ENCODE measurements around the gene STKLD1.
"Not testable (repeated sequence)": the region's sequence is repeated elsewhere in the genome, so short reads cannot be mapped to it uniquely, and the experiment has no call there.

Gene STKLD1

GRCh38 chr9:133386338-133386737, 10.2 kb downstream of the STKLD1 start:
- DNase-seq (ENCODE audit: low spot score) = no peak

DNA sequence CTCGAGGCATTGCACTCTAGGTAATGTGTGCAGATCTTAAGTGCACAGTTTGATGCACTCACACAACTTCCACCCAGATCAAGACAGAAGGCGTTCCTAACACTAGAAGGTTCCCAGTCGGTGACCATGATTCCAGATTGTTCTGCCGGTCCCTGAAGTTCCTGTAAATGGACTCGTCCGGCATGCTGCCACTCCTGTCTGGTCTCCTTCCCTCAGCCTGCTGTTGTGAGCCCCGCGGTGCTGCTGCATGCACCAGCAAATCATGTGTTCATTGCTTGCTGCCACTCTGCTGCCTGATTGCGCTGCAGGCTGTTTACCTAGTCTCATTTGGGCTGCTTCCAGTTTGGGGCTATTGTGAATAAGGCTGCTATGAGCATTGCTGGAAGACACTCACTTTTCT, 11.5 kb downstream of the STKLD1 start:
- DNase-seq (ENCODE audit: low spot score) = no peak

- no peak for DNase-seq (ENCODE audit: low spot score)
These were observed 12.9 kb downstream of the STKLD1 start for GRCh38 chr9:133389025-133389557.

DNA sequence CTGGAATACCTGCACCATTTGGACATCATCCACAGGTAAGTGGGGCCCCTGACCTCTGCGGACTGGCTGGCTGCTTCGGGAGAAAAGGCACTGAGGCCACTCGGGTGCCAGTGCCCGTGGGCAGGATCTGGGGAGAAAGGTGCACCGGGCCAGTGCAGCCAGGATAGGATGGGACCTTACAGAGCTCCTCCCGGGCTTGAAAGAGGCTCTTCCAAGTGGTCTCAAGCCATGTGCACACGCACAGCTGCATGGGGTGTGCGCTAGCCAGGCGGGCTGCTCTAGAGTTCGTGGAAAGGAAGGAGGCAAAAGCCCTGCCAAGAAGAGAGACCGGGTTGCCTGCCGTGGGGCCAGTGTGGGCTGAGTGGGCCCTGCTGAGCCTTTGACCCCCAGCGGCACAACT, 13.4 kb downstream of the STKLD1 start:
- DNase-seq (ENCODE audit: low spot score) = no peak

DNA sequence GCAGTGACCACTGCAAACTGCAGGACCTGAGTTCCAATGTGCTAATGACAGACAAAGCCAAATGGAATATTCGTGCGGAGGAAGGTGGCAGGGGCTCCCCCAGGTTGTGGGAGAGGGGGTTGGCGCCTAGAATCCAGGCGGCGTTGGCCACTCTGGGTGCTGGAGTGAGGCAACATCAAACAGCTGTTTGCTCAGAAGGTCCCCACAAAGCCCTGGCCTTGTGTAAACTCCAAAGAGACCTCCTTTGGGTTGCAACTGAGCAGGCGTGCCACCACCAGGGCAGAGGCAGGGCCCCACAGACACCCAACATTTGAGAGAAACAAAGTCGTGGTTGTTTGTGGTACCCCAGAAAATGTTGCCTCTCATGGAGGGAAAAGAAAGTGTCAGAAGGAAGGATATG, 14.5 kb downstream of the STKLD1 start:
- DNase-seq (ENCODE audit: low spot score) = no peak

DNA sequence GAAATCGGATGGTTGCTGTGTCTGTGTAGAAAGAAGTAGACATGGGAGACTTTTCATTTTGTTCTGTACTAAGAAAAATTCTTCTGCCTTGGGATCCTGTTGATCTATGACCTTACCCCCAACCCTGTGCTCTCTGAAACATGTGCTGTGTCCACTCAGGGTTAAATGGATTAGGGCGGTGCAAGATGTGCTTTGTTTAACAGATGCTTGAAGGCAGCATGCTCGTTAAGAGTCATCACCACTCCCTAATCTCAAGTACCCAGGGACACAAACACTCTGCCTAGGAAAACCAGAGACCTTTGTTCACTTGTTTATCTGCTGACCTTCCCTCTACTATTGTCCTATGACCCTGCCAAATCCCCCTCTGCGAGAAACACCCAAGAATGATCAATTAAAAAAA, 15.3 kb downstream of the STKLD1 start:
- not testable (repeated sequence) for DNase-seq (ENCODE audit: low spot score)

DNA sequence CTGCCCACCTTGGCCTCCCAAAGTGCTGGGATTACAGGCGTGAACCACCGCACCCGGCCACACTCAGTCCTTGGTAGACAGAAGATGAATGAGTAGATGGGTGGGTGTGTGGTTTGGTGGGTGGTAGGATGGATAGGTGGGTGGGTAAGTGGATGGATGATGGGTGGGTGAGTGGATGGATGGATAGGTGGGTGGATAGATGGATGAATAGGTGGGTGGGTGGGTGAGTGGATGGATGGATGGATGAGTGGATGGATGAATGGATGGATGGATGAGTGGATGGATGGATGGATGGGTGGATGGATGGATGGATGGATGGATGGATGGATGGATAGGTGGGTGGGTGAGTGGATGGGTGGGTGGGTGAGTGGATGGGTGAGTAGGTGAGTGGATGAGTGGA, 16.1 kb downstream of the STKLD1 start:
- not testable (repeated sequence) for DNase-seq (ENCODE audit: low spot score)

GRCh38 chr9:133393399-133393798, 17.2 kb downstream of the STKLD1 start:
- no peak for DNase-seq (ENCODE audit: low spot score)

DNA sequence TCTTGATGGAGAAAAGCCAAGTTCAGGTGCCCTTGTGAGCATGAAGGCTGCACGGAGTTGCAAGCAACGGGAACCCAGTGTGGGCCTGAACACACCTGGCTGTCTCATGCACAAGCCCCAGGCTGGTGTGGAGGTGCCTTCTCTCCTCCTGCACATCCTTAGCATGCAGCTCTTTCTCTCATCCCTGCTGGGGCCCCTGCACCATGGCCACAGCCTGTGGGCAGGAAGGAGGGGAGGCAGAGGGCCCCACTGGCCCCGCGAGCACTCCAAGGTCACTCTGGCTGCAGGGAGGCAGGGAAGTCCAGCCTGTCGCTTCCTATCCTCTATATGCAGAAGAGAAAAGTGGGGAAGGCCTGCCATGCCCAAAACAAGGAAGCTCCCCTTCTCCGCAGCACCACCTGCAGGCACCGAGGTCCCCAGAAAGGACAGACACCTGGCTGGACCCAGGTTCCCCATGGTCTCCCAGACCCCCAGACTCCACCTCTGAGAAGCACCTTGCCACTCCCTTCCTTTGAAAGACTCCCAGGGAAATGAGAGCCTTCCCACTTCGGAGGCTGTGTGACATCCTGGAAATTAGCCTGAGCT, 18.6 kb downstream of the STKLD1 start:
- DNase-seq (ENCODE audit: low spot score) = no peak

DNA sequence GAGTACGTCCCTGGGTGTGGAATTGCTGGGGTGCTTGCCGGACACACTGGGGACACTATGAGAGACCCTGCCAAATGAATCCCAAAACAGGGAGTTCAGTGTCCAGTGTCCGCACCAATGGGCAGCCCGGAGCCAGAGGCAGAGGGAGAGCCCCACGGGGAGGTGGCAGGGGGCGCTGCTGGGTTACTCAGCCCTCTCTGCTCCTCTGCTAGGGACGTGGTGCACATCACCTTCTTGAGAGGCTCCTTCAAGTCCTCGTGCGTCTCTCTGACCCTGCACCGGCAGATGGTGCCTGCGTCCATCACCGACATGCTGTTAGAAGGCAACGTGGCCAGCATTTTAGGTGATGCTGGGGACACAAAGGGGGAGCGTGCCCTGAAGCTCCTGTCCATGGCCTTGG, 20.8 kb downstream of the STKLD1 start:
- DNase-seq (ENCODE audit: low spot score) = peak; percentile 44

DNA sequence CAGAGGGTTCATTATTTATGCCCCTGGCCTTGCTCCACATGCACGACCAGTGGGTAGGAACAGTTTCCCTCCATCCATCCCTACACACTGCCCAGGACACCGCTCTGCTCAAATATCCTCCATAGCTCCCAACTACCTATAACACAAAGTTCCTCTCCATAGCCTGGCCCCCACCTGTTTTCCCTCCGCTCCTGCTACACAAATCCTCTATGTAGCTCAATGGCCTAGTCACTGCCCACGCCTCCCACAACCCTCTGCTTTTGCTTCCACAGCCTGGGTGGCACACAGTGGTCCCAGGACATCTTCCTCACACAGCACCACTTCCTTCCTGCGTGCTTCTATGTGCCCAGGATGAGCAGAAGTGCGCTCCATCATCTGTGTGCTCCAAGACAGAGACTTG, 21.2 kb downstream of the STKLD1 start:
- no peak for DNase-seq (ENCODE audit: low spot score)

DNA sequence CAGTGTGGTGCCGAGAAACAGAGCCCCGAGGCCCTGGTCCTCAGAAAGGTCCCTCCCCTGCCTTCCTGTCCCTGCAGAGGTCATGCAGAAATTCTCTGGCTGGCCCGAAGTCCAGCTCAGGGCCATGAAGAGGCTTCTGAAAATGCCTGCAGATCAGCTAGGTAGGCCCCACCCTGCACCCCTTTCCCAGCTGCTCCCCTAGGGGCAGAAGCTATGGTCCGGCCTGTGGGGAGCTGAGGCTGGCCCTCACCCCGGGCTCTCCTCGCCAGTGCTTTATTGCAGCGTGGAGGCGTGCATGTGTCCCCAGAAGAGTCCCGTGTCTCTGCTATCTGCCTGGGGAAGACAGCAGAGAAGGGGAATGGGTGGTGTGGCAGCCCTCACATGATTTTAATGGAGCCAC, 21.7 kb downstream of the STKLD1 start:
- no peak for DNase-seq (ENCODE audit: low spot score)

GRCh38 chr9:133400292-133400691, 24.1 kb downstream of the STKLD1 start:
- DNase-seq (ENCODE audit: low spot score) = no peak

GRCh38 chr9:133401588-133401987, 25.4 kb downstream of the STKLD1 start:
- no peak for DNase-seq (ENCODE audit: low spot score)

- DNase-seq (ENCODE audit: low spot score) = no peak
These were observed 26.5 kb downstream of the STKLD1 start for GRCh38 chr9:133402689-133403088.

DNA sequence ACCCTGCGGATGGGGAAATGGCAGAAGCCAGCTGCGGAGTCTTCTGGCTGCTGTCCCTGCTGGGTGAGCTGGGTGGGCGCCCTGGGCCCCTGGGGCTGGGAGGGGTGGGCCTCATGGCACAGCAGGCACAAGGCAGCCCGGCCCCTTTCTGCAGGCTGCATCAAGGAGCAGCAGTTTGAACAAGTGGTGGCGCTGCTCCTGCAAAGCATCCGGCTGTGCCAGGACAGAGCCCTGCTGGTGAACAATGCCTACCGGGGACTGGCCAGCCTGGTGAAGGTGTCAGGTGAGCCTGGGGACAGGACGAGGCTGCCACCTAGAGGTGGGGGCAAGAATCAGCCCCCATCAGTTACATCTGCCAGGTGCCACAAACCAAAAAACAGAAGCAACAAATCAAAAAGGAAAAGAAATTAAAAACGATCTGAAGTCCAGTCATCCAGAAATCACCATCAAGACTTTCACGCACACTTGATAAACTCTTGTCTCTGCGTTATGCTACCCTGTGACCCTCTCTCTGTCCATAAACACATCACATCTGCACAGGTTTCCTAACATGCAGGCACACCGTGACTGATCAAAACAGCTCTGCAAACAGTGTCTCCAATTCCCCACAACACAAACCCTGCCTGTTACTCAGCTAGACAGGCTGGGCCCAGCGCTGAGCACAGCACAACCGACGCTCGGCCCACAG, 27.7 kb downstream of the STKLD1 start:
- DNase-seq (ENCODE audit: low spot score) = no peak

- DNase-seq (ENCODE audit: low spot score) = no peak
These were observed 28.4 kb downstream of the STKLD1 start for GRCh38 chr9:133404454-133405002.

- no peak for DNase-seq (ENCODE audit: low spot score)
These were observed 29.6 kb downstream of the STKLD1 start for GRCh38 chr9:133405508-133406438.

GRCh38 chr9:133406480-133407307, 30.5 kb downstream of the STKLD1 start:
- DNase-seq (ENCODE audit: low spot score) = peak; percentile 86

DNA sequence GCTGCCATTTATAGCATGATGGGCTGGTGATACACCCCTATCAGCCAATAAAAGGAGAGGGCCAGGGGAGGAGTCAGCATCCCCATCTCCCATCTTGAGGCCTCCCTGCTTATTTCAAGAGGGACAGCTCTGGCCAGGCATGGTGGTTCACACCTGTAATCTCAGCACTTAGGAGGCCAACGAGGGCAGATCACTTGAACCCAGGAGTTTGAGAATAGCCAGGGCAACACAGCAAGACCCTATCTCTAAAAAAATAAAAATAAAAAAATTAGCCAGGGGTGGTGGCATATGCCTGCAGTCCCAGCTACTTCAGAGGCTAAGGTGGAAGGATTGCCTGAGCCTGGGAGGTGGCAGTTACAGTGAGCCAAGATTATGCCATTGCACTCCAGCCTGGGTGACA, 31.9 kb downstream of the STKLD1 start:
- no peak for DNase-seq (ENCODE audit: low spot score)

DNA sequence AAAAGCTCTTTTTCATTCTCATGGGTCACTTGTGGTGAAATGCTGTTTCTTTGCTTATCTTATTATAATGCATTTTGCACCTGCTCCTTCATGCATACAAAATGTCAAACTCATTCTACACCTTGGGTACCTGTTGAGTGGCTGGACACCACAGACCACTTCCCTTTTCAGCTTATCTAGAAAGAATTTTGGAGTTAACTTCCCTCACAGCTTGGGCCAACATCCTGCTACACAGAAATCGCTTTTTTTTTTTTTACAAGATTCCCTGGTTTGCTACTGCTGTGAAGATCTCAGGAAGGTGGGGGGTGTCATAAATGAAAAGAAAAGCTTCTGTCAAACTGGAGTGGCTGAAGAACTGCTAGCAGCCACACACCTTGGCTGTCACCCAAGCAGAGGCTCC, 39.0 kb downstream of the STKLD1 start:
- no peak for DNase-seq (ENCODE audit: low spot score)

All from hepatic stellate cell (primary cell).